ENCODE data around the gene ZNF275.

ZNF275 gene

DNA sequence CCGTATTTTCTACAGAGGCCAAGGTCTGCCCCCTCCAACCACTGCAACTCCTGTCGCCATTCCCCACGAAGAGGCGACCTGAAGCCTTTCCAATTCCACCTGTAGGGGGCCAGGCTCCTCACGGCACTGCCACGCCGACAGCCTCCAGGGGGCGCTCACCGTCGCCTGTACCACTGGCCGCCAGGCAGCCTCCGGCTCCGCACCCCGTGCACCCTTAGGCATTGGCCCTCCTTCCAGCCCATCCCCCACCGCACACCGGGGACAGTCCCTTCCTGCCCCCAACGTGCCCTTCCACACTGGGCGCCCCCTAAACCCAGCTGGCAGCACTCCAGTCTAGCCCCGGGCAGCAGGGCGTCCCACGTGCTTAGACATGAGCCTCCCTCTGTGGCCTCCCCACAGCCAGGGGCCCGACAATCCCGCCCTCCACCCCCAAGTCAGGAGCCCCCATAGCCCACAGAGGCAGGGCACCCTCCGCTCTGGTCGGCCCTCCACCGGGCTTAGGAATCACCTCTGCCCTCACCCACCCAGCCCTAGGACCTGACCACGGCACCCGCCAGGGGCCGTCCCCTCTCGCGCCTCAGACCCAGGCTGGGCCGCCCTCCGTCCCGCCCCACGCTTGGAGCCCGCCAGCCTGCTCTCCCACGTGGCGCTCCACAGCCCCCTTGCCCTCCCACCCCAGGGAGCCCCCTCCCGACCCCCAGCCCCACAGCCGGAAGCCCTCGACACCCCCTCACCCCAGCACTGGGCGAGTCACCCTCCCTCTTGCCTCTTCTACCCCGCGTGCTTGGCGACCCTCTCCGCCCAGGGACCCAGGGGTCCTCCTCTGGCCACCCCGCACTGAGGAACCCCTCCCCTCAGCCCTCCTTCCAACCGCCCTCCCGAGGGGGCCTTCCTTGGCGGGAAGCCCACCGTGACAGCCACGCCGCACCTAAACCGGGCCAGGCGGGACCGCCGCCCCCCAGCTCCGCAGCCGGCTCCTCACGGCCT lies 66.5 kb downstream of the ZNF275 start:
- DNase-seq = peak; percentile 36 to 67 (median 55)
- Histone ChIP-seq H3K4me3 (ENCODE audit: control insufficient read depth in 1 of 7, extremely low read depth in 1 of 7, insufficient read depth in 4 of 7, low read depth in 2 of 7, low read length in 6 of 7) (no peak overlapping the region), H3K27ac (ENCODE audit: insufficient read depth in 1 of 2, low read depth in 1 of 2, low read length in 2 of 2, poor library complexity in 1 of 2, severe bottlenecking in 2 of 2) (no peak overlapping the region), H3K9me3 (ENCODE audit: control extremely low read depth in 1 of 5, control insufficient read depth in 4 of 5, insufficient read depth in 2 of 5, low read depth in 1 of 5, low read length in 4 of 5) (peaks cover 0 to 3% (median 0%) of the 10 kb centered on the region in 5 experiments), H3K27me3 (replicated peaks in 2 of 5; ENCODE audit: control insufficient read depth in 4 of 5, insufficient read depth in 5 of 5, low read length in 4 of 5) (peaks cover 0 to 11% (median 0%) of the 10 kb centered on the region in 5 experiments), H3K36me3 (ENCODE audit: control insufficient read depth in 4 of 4, insufficient read depth in 4 of 4, low read length in 3 of 4) (no peaks in the 10 kb centered on the region), H3K4me1 (ENCODE audit: control extremely low read depth in 1 of 4, control insufficient read depth in 4 of 4, insufficient read depth in 4 of 4, low read length in 3 of 4) (peaks cover 0 to 15% (median 10%) of the 10 kb centered on the region in 4 experiments)
- ChIA-PET POLR2A (no interaction called here), CTCF (interaction anchor here (2.1 kb wide), 1 partner anchor 37 kb away, joined by 8 read pairs; no protein-coding TSS in a partner anchor)
- 84% methylated on average over 42 of the region's 60 CpGs for WGBS (ENCODE audit: insufficient coverage)

DNA sequence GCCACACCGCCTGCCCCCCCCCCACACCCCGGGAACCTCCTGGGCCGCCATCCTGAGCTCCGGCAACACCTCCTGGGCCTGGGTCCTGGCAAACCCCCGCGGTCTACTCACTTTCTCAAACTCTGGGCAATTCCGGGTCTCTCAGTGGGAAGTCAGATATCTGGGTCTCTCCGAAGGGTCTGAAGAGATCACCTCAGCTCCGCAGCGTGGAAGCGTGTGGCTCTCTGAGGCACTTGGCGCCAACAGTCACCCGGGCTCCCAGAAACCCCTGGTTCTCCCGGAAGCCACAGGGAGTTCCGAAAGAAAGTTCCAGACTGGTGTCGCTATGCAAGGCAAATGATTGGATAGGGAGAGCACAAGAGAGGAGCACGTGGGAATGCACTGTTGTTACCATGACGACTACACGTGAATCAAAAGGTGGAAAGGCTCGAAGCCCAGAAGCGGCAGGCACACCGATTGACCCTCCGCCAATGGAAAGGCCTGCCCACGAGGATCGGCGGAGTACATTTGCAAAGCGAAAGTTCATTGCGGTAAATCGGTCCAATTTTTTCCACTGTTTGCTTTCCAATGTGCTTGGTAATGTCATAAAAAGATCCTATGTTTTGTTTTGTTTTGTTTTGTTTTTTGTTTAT lies 67.3 kb downstream of the ZNF275 start, which contains the start of gene PNMA6E:
Gene PNMA6E, minus strand, starts transcription at position 218 of the 632 bp plus-strand sequence. CDS start 2,501 bp downstream, outside the sequence.
- Histone ChIP-seq H3K36me3 (ENCODE audit: control insufficient read depth in 4 of 4, insufficient read depth in 4 of 4, low read length in 3 of 4) (no peaks in the 10 kb centered on the region), H3K27ac (ENCODE audit: insufficient read depth in 1 of 2, low read depth in 1 of 2, low read length in 2 of 2, poor library complexity in 1 of 2, severe bottlenecking in 2 of 2) (no peak within 1 kb of the TSS), H3K4me1 (ENCODE audit: control extremely low read depth in 1 of 4, control insufficient read depth in 4 of 4, insufficient read depth in 4 of 4, low read length in 3 of 4) (peaks cover 0 to 11% (median 5%) of the 10 kb centered on the region in 4 experiments), H3K4me3 (ENCODE audit: control insufficient read depth in 1 of 7, extremely low read depth in 1 of 7, insufficient read depth in 4 of 7, low read depth in 2 of 7, low read length in 6 of 7) (no peak within 1 kb of the TSS), H3K9me3 (ENCODE audit: control extremely low read depth in 1 of 5, control insufficient read depth in 4 of 5, insufficient read depth in 2 of 5, low read depth in 1 of 5, low read length in 4 of 5) (peaks cover 0 to 3% (median 0%) of the 10 kb centered on the region in 5 experiments), H3K27me3 (replicated peaks in 2 of 5; ENCODE audit: control insufficient read depth in 4 of 5, insufficient read depth in 5 of 5, low read length in 4 of 5) (peaks cover 0 to 4% (median 0%) of the 10 kb centered on the region in 5 experiments)
- POLR2A ChIA-PET = no interaction called here
- WGBS (ENCODE audit: insufficient coverage) = 96% methylated on average over 25 of the region's 29 CpGs
- CTCF ChIA-PET = no interaction called here
- no peak for DNase-seq
